Coronary artery (tissue), 2 donors: ENCODE data around the gene TP53BP2.
"Not testable (repeated sequence)": the region's sequence is repeated elsewhere in the genome, so short reads cannot be mapped to it uniquely, and the experiment has no call there.

Experiments used
- DNase-seq: peaks from one replicate; pipeline ENCODE4 v3.0.0-alpha.2; 2017; ENCODE audit warnings: low spot score
- H3K27ac ChIP-seq, 2 donors: fragments of 200-600 bp; sonication (generic); one replicate each; pipeline ENCODE4 v1.5.1; 2016 to 2019
- H3K4me3 ChIP-seq: fragments of 200-600 bp; sonication (generic); 2 replicates; pipeline ENCODE4 v1.5.1; 2016; ENCODE audit warnings: mild to moderate bottlenecking, moderate library complexity
- TF ChIP-seq, protein P1 (sequence below): fragments of 200-600 bp; sonication (generic); IDR thresholded peaks from one replicate; pipeline ENCODE4 v1.5.1; 2019; ENCODE audit warnings: antibody characterized with exemption

The TP53BP2 gene, protein sequence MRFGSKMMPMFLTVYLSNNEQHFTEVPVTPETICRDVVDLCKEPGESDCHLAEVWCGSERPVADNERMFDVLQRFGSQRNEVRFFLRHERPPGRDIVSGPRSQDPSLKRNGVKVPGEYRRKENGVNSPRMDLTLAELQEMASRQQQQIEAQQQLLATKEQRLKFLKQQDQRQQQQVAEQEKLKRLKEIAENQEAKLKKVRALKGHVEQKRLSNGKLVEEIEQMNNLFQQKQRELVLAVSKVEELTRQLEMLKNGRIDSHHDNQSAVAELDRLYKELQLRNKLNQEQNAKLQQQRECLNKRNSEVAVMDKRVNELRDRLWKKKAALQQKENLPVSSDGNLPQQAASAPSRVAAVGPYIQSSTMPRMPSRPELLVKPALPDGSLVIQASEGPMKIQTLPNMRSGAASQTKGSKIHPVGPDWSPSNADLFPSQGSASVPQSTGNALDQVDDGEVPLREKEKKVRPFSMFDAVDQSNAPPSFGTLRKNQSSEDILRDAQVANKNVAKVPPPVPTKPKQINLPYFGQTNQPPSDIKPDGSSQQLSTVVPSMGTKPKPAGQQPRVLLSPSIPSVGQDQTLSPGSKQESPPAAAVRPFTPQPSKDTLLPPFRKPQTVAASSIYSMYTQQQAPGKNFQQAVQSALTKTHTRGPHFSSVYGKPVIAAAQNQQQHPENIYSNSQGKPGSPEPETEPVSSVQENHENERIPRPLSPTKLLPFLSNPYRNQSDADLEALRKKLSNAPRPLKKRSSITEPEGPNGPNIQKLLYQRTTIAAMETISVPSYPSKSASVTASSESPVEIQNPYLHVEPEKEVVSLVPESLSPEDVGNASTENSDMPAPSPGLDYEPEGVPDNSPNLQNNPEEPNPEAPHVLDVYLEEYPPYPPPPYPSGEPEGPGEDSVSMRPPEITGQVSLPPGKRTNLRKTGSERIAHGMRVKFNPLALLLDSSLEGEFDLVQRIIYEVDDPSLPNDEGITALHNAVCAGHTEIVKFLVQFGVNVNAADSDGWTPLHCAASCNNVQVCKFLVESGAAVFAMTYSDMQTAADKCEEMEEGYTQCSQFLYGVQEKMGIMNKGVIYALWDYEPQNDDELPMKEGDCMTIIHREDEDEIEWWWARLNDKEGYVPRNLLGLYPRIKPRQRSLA

DNA sequence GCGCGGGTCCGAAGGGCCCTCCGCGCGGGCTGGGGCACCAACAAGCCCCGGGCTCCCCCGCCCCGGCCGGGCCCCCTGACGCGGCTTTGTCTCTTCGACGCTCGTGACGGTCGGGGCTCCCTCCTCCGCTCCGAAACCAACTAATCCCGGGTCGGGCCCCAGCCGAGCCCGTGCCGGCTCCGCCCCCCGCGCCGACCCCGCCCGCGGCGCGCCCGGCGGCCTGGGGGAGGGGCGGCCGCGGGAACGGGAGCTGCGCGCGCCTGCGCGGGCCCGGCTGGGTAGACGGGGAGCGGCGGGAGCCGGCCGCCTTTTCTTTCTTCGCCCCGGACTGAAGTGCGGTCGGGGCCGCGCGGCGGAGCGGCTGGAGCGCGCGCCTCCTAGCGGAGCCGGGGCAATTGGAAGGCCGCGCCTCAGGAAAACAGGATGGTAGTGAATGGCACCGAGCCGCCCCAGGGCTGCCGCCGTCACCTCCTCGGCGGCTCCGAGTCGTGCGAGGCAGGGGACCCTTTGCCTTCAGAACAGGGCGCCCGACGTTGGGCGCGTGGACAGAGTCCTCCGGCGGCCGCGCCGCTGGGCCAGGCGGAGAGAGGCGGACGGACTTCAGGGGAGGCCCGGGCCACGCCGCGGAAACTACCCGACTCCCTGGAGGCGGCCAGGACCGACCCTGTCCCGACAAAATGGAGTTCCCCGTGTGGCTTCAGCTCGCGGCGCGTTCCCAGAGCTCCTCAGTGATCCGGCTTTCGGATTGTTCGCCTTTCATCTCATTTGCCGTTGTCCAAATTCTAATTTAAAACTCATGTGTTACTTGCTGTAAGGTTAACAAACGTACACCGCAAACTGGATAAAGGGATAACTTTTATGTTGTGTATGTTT, at the start of gene TP53BP2:
TP53BP2 (minus strand) TSS at position 138 of the 873 bp plus-strand sequence. CDS start 267 bp downstream, outside the sequence.
- H3K27ac ChIP-seq, result peak within 1 kb of the TSS; percentile 90 to 99
- peak; percentile 90 for DNase-seq
- peak within 1 kb of the TSS; percentile 96 for H3K4me3 ChIP-seq
- TF ChIP-seq, protein P1, sequence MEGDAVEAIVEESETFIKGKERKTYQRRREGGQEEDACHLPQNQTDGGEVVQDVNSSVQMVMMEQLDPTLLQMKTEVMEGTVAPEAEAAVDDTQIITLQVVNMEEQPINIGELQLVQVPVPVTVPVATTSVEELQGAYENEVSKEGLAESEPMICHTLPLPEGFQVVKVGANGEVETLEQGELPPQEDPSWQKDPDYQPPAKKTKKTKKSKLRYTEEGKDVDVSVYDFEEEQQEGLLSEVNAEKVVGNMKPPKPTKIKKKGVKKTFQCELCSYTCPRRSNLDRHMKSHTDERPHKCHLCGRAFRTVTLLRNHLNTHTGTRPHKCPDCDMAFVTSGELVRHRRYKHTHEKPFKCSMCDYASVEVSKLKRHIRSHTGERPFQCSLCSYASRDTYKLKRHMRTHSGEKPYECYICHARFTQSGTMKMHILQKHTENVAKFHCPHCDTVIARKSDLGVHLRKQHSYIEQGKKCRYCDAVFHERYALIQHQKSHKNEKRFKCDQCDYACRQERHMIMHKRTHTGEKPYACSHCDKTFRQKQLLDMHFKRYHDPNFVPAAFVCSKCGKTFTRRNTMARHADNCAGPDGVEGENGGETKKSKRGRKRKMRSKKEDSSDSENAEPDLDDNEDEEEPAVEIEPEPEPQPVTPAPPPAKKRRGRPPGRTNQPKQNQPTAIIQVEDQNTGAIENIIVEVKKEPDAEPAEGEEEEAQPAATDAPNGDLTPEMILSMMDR, result peak; percentile 31

DNA sequence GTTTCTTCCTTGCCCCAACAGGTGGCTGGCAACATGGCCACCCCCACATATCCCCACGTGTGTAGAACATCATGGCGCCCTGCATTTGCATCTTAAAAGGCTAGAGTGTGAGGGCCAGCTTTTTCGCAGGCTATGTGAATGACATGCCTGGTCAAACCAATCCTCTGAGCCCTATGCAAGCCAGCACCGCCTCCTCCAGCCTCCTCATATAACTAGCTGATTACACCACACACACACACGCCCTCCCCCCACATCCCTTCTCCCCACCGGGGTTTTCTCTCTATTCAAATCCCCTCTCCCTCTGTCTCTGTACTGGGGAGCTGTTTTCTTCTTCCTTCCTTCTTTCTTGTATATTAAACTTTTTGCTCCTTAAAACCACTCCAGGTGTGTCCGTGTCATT, 44.7 kb upstream of the TP53BP2 start:
- DNase-seq, H3K4me3 ChIP-seq, H3K27ac ChIP-seq: not testable (repeated sequence)

DNA sequence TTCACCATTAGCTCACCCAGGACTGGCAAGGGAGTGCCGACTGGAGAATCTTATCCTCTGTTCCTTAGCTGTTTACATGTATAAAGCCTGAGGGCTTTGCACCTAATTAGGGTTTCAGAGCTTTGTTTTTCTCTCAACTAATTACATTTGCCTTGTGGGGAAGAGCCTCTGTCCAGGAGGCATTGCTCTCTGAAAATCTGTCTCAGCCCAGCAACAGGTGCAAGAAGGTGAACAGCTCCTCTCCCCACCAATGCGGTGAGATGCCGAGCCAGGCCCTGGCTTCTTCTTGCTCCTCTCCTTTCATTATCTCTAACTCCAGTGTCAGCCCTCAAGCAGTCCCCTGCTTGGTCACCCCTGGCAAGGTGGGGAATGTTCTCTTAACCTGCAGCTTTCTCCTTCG, 43.6 kb upstream of the TP53BP2 start:
- not testable (repeated sequence) for H3K27ac ChIP-seq, H3K4me3 ChIP-seq, DNase-seq

DNA sequence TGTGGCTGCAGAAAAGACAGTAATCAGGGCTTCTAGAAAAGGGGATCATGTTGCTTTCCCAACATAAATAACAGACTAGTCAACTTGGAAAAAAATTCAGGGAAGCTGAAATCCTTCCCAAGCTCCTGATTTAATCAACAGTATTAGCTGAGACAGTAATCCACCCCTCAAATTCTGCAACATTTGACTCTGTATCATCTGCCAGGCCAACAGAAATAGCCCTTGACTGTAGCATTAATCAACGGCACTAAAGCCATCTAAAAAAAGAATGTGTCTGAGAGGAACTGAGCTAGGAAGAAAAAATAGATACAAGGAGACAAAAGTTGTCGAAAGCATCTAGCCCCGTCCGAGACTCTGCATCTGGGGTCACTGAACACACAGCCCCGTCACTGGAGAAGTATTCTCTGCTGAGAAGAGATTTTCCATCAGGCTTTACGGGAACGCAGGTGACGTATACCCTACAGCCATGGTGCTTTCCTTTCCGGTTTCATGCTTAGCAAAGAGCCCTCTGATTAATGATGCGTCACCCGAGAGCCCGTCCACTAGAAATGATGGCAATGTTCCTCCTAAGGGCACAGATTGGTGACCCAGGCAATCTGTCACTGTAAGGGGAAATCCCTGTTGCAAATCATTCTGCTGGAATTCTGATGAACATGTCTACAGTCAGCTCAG, 42.1 kb upstream of the TP53BP2 start:
- peak overlapping the region; percentile 58 to 60 for H3K27ac ChIP-seq
- TF ChIP-seq, protein P1, result no peak
- DNase-seq, result peak; percentile 82
- peak overlapping the region; percentile 55 for H3K4me3 ChIP-seq

DNA sequence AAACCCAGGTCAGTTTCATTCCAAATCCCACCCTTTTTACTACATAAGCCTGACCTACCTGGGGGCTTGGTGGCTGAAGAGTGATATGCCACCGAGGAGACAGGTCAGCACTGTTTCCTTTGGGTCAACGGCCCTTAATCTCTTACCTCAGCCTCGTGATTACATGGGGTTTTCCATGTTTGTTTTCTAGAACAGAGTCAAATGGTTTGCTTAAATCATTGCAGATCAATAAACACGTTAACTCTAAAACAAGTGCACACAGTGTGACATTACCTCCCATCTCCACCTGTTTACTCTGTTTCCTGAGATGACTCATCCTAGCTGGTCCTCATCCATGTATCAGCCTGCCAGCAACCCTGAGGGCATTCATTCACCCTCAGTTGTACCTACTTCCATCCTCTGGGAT, 40.8 kb upstream of the TP53BP2 start:
- DNase-seq, result no peak
- Histone ChIP-seq H3K4me3 (no peak overlapping the region), H3K27ac (no peak overlapping the region)
- TF ChIP-seq, protein P1, result no peak

DNA sequence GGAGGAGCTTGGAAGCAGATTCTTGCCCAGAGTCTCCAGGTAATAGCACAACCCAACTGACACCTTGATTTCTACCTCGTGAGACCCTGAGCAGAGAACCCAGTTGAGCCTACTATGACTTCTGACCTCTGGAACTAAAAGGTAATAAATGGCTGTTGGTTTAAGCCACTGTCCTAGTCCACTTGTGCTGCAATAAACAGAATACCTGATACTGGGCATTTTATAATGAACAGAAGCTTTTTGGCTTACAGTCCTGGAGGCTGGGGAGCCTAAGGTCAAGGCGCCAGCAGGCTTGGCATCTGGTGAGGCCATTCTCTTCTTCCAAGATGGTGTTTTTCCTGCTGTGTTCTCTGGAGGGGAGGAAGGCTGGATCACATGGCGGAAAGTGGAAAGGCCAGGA, 39.9 kb upstream of the TP53BP2 start:
- no peak for DNase-seq
- TF ChIP-seq, protein P1, result no peak
- Histone ChIP-seq H3K4me3 (no peak overlapping the region), H3K27ac (no peak overlapping the region)
